Prostate gland (tissue), 2 donors: ENCODE measurements around the gene ANKS1B.

Source experiments
- POLR2A ChIP-seq: fragments of 450-650 bp; IDR thresholded peaks from one replicate; pipeline ENCODE4 v1.6.1; 2016; ENCODE audit warnings: antibody characterized with exemption, mild to moderate bottlenecking
- POLR2AphosphoS5 ChIP-seq: sonication (generic); formaldehyde crosslinking; IDR thresholded peaks from one replicate; pipeline ENCODE4 v1.6.1; 2017; ENCODE audit warnings: antibody characterized with exemption
- TF ChIP-seq, protein P1 (sequence below), 4 experiments: fragments of 200-600 bp in 2 of 4; fragments of 450-650 bp in 2 of 4; sonication (generic) in 2 of 4; IDR thresholded peaks; 1 replicate in 3 of 4; 2 replicates in 1 of 4; pipeline ENCODE4 v1.5.1; 2016 to 2019; ENCODE audit warnings: antibody characterized with exemption in 4 of 4, mild to moderate bottlenecking in 2 of 4, moderate library complexity in 2 of 4

DNA sequence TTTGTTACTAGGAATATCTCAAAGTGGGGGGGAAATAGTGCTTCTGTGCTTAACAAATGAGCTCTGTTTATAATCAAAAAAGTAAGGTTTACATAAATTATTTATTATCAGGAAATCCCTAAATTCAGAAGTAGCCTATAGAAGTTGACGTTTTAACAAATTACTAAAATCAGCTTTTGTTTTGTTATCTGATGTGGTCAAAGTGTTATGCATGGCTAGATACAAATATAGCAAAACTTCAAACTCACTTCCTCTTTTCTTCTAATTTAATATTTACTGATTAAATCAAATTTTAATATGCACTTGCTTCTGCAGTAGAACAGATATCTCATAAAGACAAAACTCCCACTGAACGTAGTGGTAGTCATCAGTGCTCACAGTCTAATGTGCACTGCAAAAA lies 289.7 kb downstream of the ANKS1B start:
- TF ChIP-seq, protein P1, sequence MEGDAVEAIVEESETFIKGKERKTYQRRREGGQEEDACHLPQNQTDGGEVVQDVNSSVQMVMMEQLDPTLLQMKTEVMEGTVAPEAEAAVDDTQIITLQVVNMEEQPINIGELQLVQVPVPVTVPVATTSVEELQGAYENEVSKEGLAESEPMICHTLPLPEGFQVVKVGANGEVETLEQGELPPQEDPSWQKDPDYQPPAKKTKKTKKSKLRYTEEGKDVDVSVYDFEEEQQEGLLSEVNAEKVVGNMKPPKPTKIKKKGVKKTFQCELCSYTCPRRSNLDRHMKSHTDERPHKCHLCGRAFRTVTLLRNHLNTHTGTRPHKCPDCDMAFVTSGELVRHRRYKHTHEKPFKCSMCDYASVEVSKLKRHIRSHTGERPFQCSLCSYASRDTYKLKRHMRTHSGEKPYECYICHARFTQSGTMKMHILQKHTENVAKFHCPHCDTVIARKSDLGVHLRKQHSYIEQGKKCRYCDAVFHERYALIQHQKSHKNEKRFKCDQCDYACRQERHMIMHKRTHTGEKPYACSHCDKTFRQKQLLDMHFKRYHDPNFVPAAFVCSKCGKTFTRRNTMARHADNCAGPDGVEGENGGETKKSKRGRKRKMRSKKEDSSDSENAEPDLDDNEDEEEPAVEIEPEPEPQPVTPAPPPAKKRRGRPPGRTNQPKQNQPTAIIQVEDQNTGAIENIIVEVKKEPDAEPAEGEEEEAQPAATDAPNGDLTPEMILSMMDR (IDR thresholded peaks at IDR 0.05): no peak
- no peak for TF ChIP-seq POLR2A
- TF ChIP-seq POLR2AphosphoS5: no peak
